Stomach (tissue), 9 donors: Measurements from ENCODE around the gene INTS1. TPM values are rescaled to one million over a fixed set of nuclear protein-coding genes. Genes with fewer than 3 reads are reported as not detected.
A peak's percentile ranks its signal among the peaks of the same experiment; 100 is the strongest.

ENCODE experiments used
- DNase-seq, 2 donors: peaks; one replicate each; pipeline versions ENCODE4 v3.0.0 to v3.0.0-alpha.2; 2013 to 2019
- H3K27ac ChIP-seq, 5 donors: fragments of 200-600 bp in 4 of 5; sonication (generic) in 4 of 5; one replicate each; pipeline ENCODE4 v1.5.1; 2013 to 2019; ENCODE audit warnings: mild to moderate bottlenecking in 1 of 5, moderate library complexity in 1 of 5
- H3K27me3 ChIP-seq, 3 donors: fragments of 200-600 bp; sonication (generic); one replicate each; pipeline ENCODE4 v1.5.1; 2017 to 2019; ENCODE audit warnings: mixed run types in 1 of 3
- H3K36me3 ChIP-seq, 4 donors: fragments of 200-600 bp; sonication (generic); 1 replicate in 3 of 4; 2 replicates in 1 of 4; pipeline ENCODE4 v1.5.1; 2016 to 2019
- H3K4me1 ChIP-seq, 4 donors: fragments of 200-600 bp; sonication (generic); one replicate each; pipeline ENCODE4 v1.5.1; 2016 to 2019
- H3K4me3 ChIP-seq, 4 donors: fragments of 200-600 bp; sonication (generic) in 3 of 4; one replicate each; pipeline ENCODE4 v1.5.1; 2016 to 2019; ENCODE audit warnings: mild to moderate bottlenecking in 1 of 4
- H3K9me3 ChIP-seq, 4 donors: fragments of 200-600 bp; sonication (generic); one replicate each; pipeline ENCODE4 v1.5.1; 2016 to 2019
- EP300 ChIP-seq: sonication (generic); formaldehyde crosslinking; IDR thresholded peaks from one replicate; pipeline ENCODE4 v1.6.1; 2017; ENCODE audit warnings: antibody characterized with exemption
- POLR2A ChIP-seq, 4 donors: fragments of 450-650 bp; IDR thresholded peaks; one replicate each; pipeline ENCODE4 v1.6.1; 2016; ENCODE audit warnings: antibody characterized with exemption in 4 of 4, control low read depth in 2 of 4, mild to moderate bottlenecking in 1 of 4, moderate library complexity in 1 of 4
- POLR2AphosphoS5 ChIP-seq, 3 donors: sonication (generic); formaldehyde crosslinking; IDR thresholded peaks; one replicate each; pipeline ENCODE4 v1.6.1; 2016; ENCODE audit warnings: antibody characterized with exemption in 3 of 3
- WGBS, 5 donors: extraction: QIAGEN DNeasy Blood & Tissue Kit in 3 of 5; methylation state at CpG; one replicate each; pipeline versions ENCODE4 v1.1.5 to v1.1.7; 2013 to 2018; 5-methylcytosine and 5-hydroxymethylcytosine counted together
- intact Hi-C: fragments of 100-400 bp; cut with DNase I; formaldehyde crosslinking; loops from one replicate; pipeline ENCODE4 v1.15.1; 2023; ENCODE audit warnings: low total_unique reads
- polyA plus RNA-seq, 3 donors: library from polyadenylated mRNA; stranded (reverse); fragments of 200-250 nt; gene quantifications; one replicate each; pipeline ENCODE4 v1.2.3, GENCODE V29; 2013
- total RNA-seq, 5 donors: library from RNA; depleted of rRNA; stranded (reverse); fragments of >200 nt; gene quantifications; one replicate each; pipeline versions ENCODE4 v1.1.0 to v1.2.3, GENCODE V29; 2014 to 2016
- TF ChIP-seq, protein P1 (sequence below), 7 experiments: fragments of 450-650 bp in 4 of 7; fragments of 200-600 bp in 3 of 7; sonication (generic) in 3 of 7; IDR thresholded peaks; one replicate each; pipeline ENCODE4 v1.5.1; 2016 to 2019; ENCODE audit warnings: antibody characterized with exemption in 7 of 7, control low read depth in 2 of 7, mild to moderate bottlenecking in 1 of 7
- donor health status: healthy with polysubstance abuse.
- donor health status: Bipolar disorder and iron deficiency.
- donor health status: healthy.

Gene INTS1
- total and polyA plus RNA-seq, 8 donors, result 24.4 to 724 (median 56.2) TPM

DNA sequence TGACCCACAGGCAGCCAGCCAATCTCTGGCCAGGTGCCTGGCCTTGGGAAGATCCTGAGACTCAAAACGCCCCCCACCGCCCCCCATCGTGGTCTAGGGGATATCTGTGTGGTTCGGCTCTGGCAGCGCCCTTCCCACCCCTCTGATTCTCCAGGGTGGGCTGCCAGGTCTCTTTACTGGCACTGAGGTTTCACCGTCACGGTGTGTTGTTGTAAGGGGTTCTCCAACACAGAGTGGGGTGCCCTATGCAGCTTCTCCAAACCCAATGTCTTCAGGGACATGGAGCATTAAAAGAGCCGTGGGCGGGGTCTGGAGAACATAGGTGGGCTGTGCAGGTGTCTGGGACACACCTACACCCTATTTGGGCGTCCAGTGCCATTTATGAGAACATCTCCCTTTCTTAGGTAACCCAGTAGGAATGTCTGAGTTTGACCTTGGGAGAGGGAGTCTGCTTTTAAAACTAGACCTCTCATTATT is 27.8 kb upstream of the INTS1 start:
- WGBS, 5 donors, result 6 to 20% (median 16%) methylated on average over 5 to 10 of the region's 10 CpGs

DNA sequence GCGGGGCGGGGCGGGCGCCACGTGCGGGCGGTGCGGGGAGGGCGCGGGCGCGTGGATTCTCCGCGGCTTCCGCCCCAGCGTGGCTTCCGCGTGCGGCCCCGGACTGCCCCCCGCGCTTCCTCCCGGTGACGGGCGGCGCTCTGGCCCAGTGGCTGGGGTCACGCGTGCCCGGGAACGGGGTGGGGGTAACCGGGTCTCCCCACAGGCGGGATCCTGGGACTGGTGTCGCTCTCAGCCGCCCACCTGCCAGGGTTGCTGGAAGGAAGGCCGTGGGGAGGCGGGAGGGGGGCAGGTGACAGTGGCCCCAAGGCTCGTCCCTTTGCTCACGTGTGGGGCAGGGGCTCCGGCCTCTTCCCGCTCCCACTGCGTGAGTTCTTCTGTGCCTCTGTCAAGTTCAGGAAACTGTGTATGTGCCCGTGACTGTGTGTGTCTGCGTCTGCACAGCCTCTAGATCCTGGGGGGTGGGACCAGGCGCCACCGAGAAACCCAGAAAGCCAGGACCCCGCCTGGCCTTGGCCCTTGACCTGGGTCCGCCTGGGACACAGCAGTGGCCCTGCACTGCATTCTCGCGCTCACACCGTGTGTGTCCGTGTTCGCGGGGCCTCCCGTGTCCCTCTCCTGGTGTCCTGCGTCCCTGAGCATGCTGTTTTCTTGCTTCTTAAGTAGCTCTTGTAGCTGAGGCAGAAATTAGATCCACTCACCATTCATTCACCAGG is 27.2 kb upstream of the INTS1 start:
- TF ChIP-seq POLR2A (IDR thresholded peaks at IDR 0.05) (no peak), POLR2AphosphoS5 (IDR thresholded peaks at IDR 0.05) (peak in 2 of 3 donors; percentile 29 to 53)
- Histone ChIP-seq H3K4me3 (peak overlapping the region; percentile 69 to 81 (median 70)), H3K4me1 (peaks cover 42 to 58% (median 46%) of the 10 kb centered on the region in 4 donors), H3K27me3 (peaks cover 0 to 8% (median 0%) of the 10 kb centered on the region in 3 donors), H3K36me3 (peaks cover 6 to 16% (median 12%) of the 10 kb centered on the region in 4 donors), H3K27ac (peak overlapping the region; percentile 96 to 100 (median 98)), H3K9me3 (no peaks in the 10 kb centered on the region)
- DNase-seq, result peak; percentile 42 to 72
- intact Hi-C loops, result no loop called here
- WGBS, 5 donors, result 0 to 5% (median 0%) methylated on average over 12 to 55 of the region's 55 CpGs

More for the DNA sequence above, 27.8 kb upstream of the INTS1 start:
- TF ChIP-seq EP300 (no peak), POLR2A (IDR thresholded peaks at IDR 0.05) (no peak), POLR2AphosphoS5 (IDR thresholded peaks at IDR 0.05) (no peak)
- TF ChIP-seq, protein P1, sequence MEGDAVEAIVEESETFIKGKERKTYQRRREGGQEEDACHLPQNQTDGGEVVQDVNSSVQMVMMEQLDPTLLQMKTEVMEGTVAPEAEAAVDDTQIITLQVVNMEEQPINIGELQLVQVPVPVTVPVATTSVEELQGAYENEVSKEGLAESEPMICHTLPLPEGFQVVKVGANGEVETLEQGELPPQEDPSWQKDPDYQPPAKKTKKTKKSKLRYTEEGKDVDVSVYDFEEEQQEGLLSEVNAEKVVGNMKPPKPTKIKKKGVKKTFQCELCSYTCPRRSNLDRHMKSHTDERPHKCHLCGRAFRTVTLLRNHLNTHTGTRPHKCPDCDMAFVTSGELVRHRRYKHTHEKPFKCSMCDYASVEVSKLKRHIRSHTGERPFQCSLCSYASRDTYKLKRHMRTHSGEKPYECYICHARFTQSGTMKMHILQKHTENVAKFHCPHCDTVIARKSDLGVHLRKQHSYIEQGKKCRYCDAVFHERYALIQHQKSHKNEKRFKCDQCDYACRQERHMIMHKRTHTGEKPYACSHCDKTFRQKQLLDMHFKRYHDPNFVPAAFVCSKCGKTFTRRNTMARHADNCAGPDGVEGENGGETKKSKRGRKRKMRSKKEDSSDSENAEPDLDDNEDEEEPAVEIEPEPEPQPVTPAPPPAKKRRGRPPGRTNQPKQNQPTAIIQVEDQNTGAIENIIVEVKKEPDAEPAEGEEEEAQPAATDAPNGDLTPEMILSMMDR (IDR thresholded peaks at IDR 0.05), result no peak
- peak overlapping the region; percentile 69 to 81 (median 70) for H3K4me3 ChIP-seq
- peaks cover 6 to 16% (median 13%) of the 10 kb centered on the region in 4 donors for H3K36me3 ChIP-seq
- DNase-seq, result peak; percentile 55 to 62
- no peaks in the 10 kb centered on the region for H3K9me3 ChIP-seq
- peaks cover 48 to 64% (median 52%) of the 10 kb centered on the region in 4 donors for H3K4me1 ChIP-seq
- intact Hi-C loops, result no loop called here
- H3K27me3 ChIP-seq, result peaks cover 0 to 5% (median 0%) of the 10 kb centered on the region in 3 donors
- peak overlapping the region; percentile 96 to 100 (median 98) for H3K27ac ChIP-seq

DNA sequence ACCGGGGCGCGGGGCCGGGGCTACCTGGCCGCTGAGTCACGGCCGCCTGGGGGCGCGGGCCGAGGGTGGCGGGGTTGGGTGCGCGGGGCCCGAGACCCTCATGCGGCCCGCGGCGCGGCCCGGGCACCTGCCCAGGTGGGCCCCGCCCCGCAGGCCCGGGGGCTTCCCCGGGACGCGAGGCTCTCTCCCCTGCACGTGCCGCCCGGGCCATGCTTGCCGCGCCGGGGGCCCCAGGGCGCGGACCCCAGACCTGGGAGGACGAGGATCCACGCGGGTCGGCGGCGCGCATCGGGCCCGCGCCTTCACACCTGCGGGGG is 26.7 kb upstream of the INTS1 start:
- Histone ChIP-seq H3K4me3 (peak overlapping the region; percentile 69 to 81 (median 70)), H3K9me3 (no peaks in the 10 kb centered on the region), H3K36me3 (peaks cover 6 to 11% (median 8%) of the 10 kb centered on the region in 4 donors), H3K27ac (peak overlapping the region; percentile 96 to 100 (median 98)), H3K4me1 (peaks cover 36 to 53% (median 41%) of the 10 kb centered on the region in 4 donors), H3K27me3 (peaks cover 0 to 10% (median 0%) of the 10 kb centered on the region in 3 donors)
- intact Hi-C loops, result no loop called here
- 0 to 3% (median 0%) methylated on average over 13 to 45 of the region's 45 CpGs; no CpG with 5 or more reads in 2 of the 5 donors for WGBS, 5 donors
- DNase-seq, result peak in 1 of 2 donors; percentile 64
- TF ChIP-seq POLR2AphosphoS5 (IDR thresholded peaks at IDR 0.05), result no peak
- TF ChIP-seq POLR2A (IDR thresholded peaks at IDR 0.05), result no peak
- TF ChIP-seq EP300, result no peak
- TF ChIP-seq, protein P1 (IDR thresholded peaks at IDR 0.05), result no peak

DNA sequence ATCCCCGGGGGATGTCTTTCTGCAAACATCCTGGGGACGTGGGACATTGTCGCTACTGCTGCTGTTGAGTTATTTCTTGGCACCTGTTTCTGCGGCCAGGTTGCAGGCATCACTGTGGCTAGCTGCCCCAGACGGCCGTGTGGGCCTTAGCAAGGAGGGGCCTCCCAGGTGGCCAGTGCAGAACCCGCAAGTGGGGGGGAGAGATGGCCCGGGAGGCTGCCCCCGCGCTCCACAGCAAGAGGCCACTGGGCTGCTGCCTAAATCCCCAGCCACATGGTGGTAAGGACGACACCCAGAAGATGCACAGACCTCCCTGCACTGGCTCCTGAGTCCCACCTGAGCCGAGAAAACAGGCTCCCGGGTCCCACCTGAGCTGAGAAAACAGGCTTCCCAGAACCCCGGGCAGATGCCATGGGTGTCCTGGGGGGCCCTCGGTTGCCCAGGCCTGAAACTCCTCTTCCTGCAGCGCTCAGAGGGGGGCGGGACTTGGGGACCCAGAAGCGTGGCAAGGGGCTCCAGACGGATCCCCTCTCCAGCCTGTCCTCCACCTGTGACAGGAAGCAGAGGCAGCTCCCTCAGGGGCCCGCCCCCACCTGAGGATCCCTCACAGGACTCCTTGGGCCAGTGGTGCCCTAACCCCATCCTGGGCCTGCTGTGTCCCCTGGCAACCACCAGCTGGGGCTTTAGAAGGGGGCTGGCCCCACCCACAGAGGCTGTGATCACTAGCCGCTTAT is 25.4 kb upstream of the INTS1 start:
- H3K36me3 ChIP-seq, result no peaks in the 10 kb centered on the region
- 63 to 80% (median 72%) methylated on average over 12 to 21 of the region's 21 CpGs for WGBS, 5 donors
- H3K4me3 ChIP-seq, result no peak overlapping the region
- intact Hi-C loops, result no loop called here
- peak overlapping the region in 2 of 5 donors; percentile 98 to 100 for H3K27ac ChIP-seq
- H3K9me3 ChIP-seq, result no peaks in the 10 kb centered on the region
- peak in 1 of 2 donors; percentile 21 for DNase-seq
- H3K4me1 ChIP-seq, result peaks cover 26 to 40% (median 35%) of the 10 kb centered on the region in 4 donors
- TF ChIP-seq EP300 (no peak), POLR2AphosphoS5 (IDR thresholded peaks at IDR 0.05) (no peak), POLR2A (IDR thresholded peaks at IDR 0.05) (no peak)
- TF ChIP-seq, protein P1 (IDR thresholded peaks at IDR 0.05), result no peak
- H3K27me3 ChIP-seq, result peaks cover 0 to 10% (median 0%) of the 10 kb centered on the region in 3 donors
